Measurements from ENCODE around the gene PXMP4.

PXMP4 gene

DNA sequence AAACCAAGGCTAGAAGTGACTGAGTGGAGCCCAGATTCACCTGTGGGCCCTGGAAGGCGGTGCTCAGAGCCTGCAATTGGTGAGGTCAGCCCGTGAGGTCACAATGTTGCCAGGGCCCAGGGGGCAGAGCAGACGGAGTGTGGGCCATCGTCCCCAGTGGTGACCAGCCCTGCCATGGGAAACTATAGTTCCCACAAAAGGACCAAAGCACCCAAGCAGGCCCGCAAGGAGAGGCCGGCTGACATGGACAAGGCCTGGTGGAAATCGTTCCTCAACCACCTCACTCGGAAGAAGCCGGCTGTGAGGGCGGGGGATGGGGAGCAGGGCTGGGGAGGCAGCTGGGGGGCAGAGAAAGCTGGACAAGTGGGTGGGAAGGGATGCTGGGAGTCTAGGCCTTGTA, 57.9 kb downstream of the PXMP4 start, which contains the start of gene C20orf144 (continued):
- TF ChIP-seq, protein P1, sequence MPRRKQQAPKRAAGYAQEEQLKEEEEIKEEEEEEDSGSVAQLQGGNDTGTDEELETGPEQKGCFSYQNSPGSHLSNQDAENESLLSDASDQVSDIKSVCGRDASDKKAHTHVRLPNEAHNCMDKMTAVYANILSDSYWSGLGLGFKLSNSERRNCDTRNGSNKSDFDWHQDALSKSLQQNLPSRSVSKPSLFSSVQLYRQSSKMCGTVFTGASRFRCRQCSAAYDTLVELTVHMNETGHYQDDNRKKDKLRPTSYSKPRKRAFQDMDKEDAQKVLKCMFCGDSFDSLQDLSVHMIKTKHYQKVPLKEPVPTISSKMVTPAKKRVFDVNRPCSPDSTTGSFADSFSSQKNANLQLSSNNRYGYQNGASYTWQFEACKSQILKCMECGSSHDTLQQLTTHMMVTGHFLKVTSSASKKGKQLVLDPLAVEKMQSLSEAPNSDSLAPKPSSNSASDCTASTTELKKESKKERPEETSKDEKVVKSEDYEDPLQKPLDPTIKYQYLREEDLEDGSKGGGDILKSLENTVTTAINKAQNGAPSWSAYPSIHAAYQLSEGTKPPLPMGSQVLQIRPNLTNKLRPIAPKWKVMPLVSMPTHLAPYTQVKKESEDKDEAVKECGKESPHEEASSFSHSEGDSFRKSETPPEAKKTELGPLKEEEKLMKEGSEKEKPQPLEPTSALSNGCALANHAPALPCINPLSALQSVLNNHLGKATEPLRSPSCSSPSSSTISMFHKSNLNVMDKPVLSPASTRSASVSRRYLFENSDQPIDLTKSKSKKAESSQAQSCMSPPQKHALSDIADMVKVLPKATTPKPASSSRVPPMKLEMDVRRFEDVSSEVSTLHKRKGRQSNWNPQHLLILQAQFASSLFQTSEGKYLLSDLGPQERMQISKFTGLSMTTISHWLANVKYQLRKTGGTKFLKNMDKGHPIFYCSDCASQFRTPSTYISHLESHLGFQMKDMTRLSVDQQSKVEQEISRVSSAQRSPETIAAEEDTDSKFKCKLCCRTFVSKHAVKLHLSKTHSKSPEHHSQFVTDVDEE (CRISPR knock-in tag; IDR thresholded peaks at IDR 0.05) = no peak
- TF ChIP-seq ISL1 (CRISPR knock-in tag; IDR thresholded peaks at IDR 0.05) (no peak), ZFP30 (CRISPR knock-in tag; IDR thresholded peaks at IDR 0.05) (no peak)

DNA sequence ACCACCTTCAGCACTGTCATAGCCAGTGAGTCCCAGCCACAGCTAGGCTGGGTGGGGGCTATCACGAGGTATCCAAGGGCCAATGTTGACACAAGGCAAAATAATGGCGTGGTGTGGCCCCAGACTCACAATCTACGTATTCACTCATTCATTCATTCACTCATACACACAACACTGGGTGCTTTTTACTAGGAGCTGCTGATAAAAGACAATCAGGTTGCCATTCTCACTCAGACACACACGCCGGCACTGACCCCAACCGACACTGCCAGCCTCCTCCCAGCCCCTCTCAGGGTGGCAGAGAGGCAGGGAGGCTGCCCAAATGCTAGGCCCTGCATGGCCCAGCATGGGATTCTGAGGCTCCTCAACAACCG, 59.4 kb downstream of the PXMP4 start:
- TF ChIP-seq, protein P2, sequence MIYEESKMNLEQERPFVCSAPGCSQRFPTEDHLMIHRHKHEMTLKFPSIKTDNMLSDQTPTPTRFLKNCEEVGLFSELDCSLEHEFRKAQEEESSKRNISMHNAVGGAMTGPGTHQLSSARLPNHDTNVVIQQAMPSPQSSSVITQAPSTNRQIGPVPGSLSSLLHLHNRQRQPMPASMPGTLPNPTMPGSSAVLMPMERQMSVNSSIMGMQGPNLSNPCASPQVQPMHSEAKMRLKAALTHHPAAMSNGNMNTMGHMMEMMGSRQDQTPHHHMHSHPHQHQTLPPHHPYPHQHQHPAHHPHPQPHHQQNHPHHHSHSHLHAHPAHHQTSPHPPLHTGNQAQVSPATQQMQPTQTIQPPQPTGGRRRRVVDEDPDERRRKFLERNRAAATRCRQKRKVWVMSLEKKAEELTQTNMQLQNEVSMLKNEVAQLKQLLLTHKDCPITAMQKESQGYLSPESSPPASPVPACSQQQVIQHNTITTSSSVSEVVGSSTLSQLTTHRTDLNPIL (CRISPR knock-in tag; IDR thresholded peaks at IDR 0.05; ENCODE audit: low read depth) = no peak
- TF ChIP-seq CSDC2 (CRISPR knock-in tag; IDR thresholded peaks at IDR 0.05) (no peak), TOX (CRISPR knock-in tag; IDR thresholded peaks at IDR 0.05; ENCODE audit: borderline replicate concordance) (no peak), TCF4 (CRISPR knock-in tag; IDR thresholded peaks at IDR 0.05; ENCODE audit: borderline replicate concordance) (no peak), RARB (CRISPR knock-in tag; IDR thresholded peaks at IDR 0.05) (no peak), BACH2 (CRISPR knock-in tag; IDR thresholded peaks at IDR 0.05; ENCODE audit: borderline replicate concordance) (no peak)
- no peak for ATAC-seq

DNA sequence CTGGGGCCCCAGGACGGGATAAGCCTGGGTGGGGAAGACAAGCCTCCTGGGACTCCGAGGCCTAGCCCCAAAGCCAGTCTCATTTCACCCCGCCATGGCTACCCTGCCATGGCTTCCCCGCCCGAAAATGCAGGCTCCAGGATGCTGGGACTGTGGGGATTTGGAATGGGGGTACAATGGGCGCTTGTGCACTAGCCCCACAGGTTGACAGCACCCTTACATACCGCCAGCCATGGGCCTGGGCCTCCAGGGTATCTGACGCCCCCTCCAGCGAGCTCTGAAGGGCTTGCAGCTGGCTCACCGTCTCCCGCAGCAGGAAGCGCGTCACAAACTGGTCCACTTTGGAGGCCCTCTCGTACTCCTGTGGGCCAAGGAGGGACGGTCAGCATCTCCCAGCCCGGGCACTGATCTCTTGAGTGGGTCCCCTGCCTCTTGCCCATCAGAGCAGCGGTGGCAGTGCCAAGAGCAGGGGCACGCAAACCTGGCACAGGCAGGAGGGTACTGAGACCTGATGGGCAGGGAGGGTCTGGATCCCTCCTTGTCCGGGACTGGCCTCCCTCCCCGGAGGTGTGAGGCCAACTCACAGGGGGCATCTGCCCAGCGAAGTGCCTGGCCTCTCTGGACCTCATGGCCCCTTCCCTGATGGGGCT, 60.0 kb downstream of the PXMP4 start:
- ATAC-seq = no peak

More for the DNA sequence above, 60.0 kb downstream of the PXMP4 start:
- TF ChIP-seq, protein P1 (CRISPR knock-in tag; IDR thresholded peaks at IDR 0.05) = no peak
- TF ChIP-seq RARB (CRISPR knock-in tag; IDR thresholded peaks at IDR 0.05) = no peak
- TF ChIP-seq, protein P2 (CRISPR knock-in tag; IDR thresholded peaks at IDR 0.05; ENCODE audit: low read depth) = no peak
- TF ChIP-seq ZNF565 (CRISPR knock-in tag; conservative IDR thresholded peaks at IDR 0.05; ENCODE audit: low read depth) = no peak
- TF ChIP-seq, protein P3, sequence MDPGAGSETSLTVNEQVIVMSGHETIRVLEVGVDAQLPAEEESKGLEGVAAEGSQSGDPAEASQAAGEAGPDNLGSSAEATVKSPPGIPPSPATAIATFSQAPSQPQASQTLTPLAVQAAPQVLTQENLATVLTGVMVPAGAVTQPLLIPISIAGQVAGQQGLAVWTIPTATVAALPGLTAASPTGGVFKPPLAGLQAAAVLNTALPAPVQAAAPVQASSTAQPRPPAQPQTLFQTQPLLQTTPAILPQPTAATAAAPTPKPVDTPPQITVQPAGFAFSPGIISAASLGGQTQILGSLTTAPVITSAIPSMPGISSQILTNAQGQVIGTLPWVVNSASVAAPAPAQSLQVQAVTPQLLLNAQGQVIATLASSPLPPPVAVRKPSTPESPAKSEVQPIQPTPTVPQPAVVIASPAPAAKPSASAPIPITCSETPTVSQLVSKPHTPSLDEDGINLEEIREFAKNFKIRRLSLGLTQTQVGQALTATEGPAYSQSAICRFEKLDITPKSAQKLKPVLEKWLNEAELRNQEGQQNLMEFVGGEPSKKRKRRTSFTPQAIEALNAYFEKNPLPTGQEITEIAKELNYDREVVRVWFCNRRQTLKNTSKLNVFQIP (CRISPR knock-in tag; IDR thresholded peaks at IDR 0.05; ENCODE audit: borderline replicate concordance, low read depth) = no peak
- TF ChIP-seq TCF4 (CRISPR knock-in tag; IDR thresholded peaks at IDR 0.05; ENCODE audit: borderline replicate concordance) = no peak
- TF ChIP-seq ZFP3 (CRISPR knock-in tag; IDR thresholded peaks at IDR 0.05) = no peak
- no peak for TF ChIP-seq ARNTL (CRISPR knock-in tag; IDR thresholded peaks at IDR 0.05; ENCODE audit: borderline replicate concordance, low read depth)
- TF ChIP-seq CSDC2 (CRISPR knock-in tag; IDR thresholded peaks at IDR 0.05) = no peak
